ENCODE measurements around the gene KIF1A. TPM values are rescaled to one million over a fixed set of nuclear protein-coding genes. Genes with fewer than 3 reads are reported as not detected.

The KIF1A gene
- total and polyA plus RNA-seq, 2 donors (not counting 3 experiments of a cell fraction or from before 2014, with no cell fraction given) = 0.11 to 0.64 TPM

DNA sequence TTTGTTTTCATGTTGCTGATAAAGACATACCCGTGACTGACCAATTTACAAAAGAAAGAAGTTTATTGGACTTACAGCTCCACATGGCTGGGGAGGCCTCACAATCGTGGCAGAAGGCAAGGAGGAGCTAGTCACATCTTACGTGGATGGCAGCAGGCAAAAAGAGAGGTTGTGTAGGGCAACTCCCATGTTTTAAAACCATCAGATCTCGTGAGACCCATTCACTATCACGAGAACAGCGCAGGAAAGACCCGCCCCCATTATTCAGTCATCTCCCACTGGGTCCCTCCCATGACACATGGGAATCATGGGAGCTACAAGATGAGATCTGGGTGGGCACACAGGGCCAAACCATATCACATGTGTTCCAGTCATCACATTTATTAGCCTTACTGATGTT, 111.6 kb downstream of the KIF1A start:
- FAIRE-seq = no peak

More for the DNA sequence above, 111.6 kb downstream of the KIF1A start:
- intact Hi-C loops (cut with micrococcal nuclease) = loop anchor here (5.0 kb wide), 1 partner anchor 196 kb away; no protein-coding TSS in a partner anchor
- Histone ChIP-seq H3K4me1 (ENCODE audit: control insufficient read depth, extremely low read depth, insufficient read depth, low read length) (no peaks in the 10 kb centered on the region), H3K9me3 (replicated peaks; ENCODE audit: control insufficient read depth, insufficient read depth, low read length) (no peaks in the 10 kb centered on the region), H3K4me3 (replicated peaks in 1 of 3; ENCODE audit: insufficient read depth in 1 of 3, low read depth in 1 of 3, low read length in 3 of 3) (no peak overlapping the region), H3K27ac (ENCODE audit: insufficient read depth, low read depth, low read length) (no peak overlapping the region), H3K36me3 (ENCODE audit: control insufficient read depth in 2 of 2, extremely low read depth in 1 of 2, insufficient read depth in 2 of 2, low read length in 2 of 2) (no peaks in the 10 kb centered on the region), H2AFZ (ENCODE audit: low read depth, low read length) (no peak overlapping the region), H4K20me1 (replicated peaks; ENCODE audit: control insufficient read depth, extremely low read depth, insufficient read depth, low read length) (no peaks in the 10 kb centered on the region), H3K79me2 (ENCODE audit: control insufficient read depth, insufficient read depth, low read length) (no peaks in the 10 kb centered on the region), H3K9me1 (replicated peaks; ENCODE audit: control insufficient read depth, extremely low read depth, insufficient read depth, low read length) (no peaks in the 10 kb centered on the region), H3K27me3 (ENCODE audit: control insufficient read depth in 2 of 2, insufficient read depth in 2 of 2, low read length in 2 of 2) (no peaks in the 10 kb centered on the region), H3K4me2 (ENCODE audit: insufficient read depth, low read length) (no peak overlapping the region), H3K9ac (replicated peaks; ENCODE audit: extremely low read depth, insufficient read depth, low read length) (no peak overlapping the region)
- ChIA-PET POLR2A (no interaction called here), CTCF (interaction anchor here (1.1 kb wide), 2 partner anchors 52 to 194 kb away, joined by 3 read pairs; no protein-coding TSS in a partner anchor)
- dilution Hi-C loops (cut with MboI; ENCODE audit: extremely low pct_ligation_motif_present, low sequenced_read_pairs) = no loop called here
- no peak for DNase-seq (ENCODE audit: low read depth, low spot score)
- TF ChIP-seq POLR2AphosphoS5 (IDR thresholded peaks at IDR 0.05; ENCODE audit: insufficient read depth, low read depth, low read length) (no peak), POLR2A (IDR thresholded peaks at IDR 0.05; ENCODE audit: low read depth, low read length) (no peak), MYC (IDR thresholded peaks at IDR 0.05; ENCODE audit: low read depth, low read length) (no peak), FOS (IDR thresholded peaks at IDR 0.05; ENCODE audit: borderline replicate concordance, insufficient read depth, low read length) (no peak), GATA2 (IDR thresholded peaks at IDR 0.05; ENCODE audit: insufficient read depth, insufficient read length, low read depth, low read length) (no peak), JUN (IDR thresholded peaks at IDR 0.05; ENCODE audit: borderline replicate concordance, insufficient read depth, insufficient read length, low read depth) (no peak), CTCF (IDR thresholded peaks at IDR 0.05; ENCODE audit: extremely low read depth in 1 of 2, insufficient read depth in 1 of 2, low read depth in 1 of 2, low read length in 2 of 2) (no peak), EZH2 (IDR thresholded peaks at IDR 0.05; ENCODE audit: borderline replicate concordance, low read depth, low read length, severe bottlenecking) (no peak)
- TF ChIP-seq, protein P1, sequence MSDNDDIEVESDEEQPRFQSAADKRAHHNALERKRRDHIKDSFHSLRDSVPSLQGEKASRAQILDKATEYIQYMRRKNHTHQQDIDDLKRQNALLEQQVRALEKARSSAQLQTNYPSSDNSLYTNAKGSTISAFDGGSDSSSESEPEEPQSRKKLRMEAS (IDR thresholded peaks at IDR 0.05; ENCODE audit: insufficient read depth, insufficient read length) = no peak
- no TSS peak for BruUV-seq (replicated peaks)

Data from endothelial cell of umbilical vein (primary cell).